ENCODE data around the gene PGS1.

GRCh38 chr17:78342449-78343186, 35.8 kb upstream of the PGS1 start:
- no peak for TF ChIP-seq CTCF (conservative IDR thresholded peaks at IDR 0.05 in 1 of 2, IDR thresholded peaks at IDR 0.05 in 1 of 2; ENCODE audit: extremely low read depth in 1 of 2, insufficient read depth in 1 of 2, low read depth in 1 of 2, low read length in 2 of 2)
- TF ChIP-seq EZH2 (IDR thresholded peaks at IDR 0.05; ENCODE audit: borderline replicate concordance, low read length): no peak
